Measurements from ENCODE around the gene TNN. TPM values are rescaled to one million over a fixed set of nuclear protein-coding genes. Genes with fewer than 3 reads are reported as not detected.

TNN gene
- polyA plus RNA-seq, 1 donor (not counting 4 experiments of a cell fraction or from before 2014, with no cell fraction given): not detected

DNA sequence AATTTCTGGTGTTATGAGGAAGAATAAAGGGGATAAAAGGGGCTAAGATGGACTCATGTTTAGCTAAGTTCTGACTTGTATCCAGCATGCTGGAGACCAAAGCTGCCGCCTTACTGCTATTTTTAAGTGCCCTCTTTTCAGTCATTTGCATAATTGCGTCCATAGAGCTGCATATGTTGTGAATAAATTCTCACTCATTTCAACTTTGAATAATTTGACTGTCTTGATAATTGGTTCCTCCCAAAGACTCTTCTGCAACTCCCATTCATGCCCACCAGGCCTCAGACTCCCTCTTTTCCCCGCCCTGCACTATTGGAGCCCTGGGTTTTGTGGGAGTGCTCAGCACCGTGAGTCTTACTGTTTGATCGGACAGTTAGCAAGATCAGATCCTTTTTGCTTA is 79.9 kb downstream of the TNN start:
- peaks cover 5% of the 10 kb centered on the region for H3K27me3 ChIP-seq (ENCODE audit: control insufficient read depth, extremely low read depth, insufficient read depth, low read length)
- no peaks in the 10 kb centered on the region for H3K36me3 ChIP-seq (ENCODE audit: control insufficient read depth in 2 of 2, extremely low read depth in 1 of 2, insufficient read depth in 2 of 2, low read length in 2 of 2)
- no peaks in the 10 kb centered on the region for H3K9me1 ChIP-seq (ENCODE audit: control insufficient read depth, extremely low read depth, insufficient read depth, low read length)
- FAIRE-seq: no peak
- H2AFZ ChIP-seq (ENCODE audit: control insufficient read depth, low read length): no peak overlapping the region
- H3K9ac ChIP-seq (ENCODE audit: control insufficient read depth, extremely low read depth, insufficient read depth, low read length): no peak overlapping the region
- dilution Hi-C loops (cut with MboI; ENCODE audit: extremely low pct_ligation_motif_present, low sequenced_read_pairs): no loop called here
- TF ChIP-seq, protein P1, sequence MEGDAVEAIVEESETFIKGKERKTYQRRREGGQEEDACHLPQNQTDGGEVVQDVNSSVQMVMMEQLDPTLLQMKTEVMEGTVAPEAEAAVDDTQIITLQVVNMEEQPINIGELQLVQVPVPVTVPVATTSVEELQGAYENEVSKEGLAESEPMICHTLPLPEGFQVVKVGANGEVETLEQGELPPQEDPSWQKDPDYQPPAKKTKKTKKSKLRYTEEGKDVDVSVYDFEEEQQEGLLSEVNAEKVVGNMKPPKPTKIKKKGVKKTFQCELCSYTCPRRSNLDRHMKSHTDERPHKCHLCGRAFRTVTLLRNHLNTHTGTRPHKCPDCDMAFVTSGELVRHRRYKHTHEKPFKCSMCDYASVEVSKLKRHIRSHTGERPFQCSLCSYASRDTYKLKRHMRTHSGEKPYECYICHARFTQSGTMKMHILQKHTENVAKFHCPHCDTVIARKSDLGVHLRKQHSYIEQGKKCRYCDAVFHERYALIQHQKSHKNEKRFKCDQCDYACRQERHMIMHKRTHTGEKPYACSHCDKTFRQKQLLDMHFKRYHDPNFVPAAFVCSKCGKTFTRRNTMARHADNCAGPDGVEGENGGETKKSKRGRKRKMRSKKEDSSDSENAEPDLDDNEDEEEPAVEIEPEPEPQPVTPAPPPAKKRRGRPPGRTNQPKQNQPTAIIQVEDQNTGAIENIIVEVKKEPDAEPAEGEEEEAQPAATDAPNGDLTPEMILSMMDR (optimal IDR thresholded peaks at IDR 0.05 in 1 of 3, IDR thresholded peaks at IDR 0.05 in 1 of 3, conservative IDR thresholded peaks at IDR 0.05 in 1 of 3; ENCODE audit: extremely low read depth in 1 of 3, insufficient read depth in 2 of 3, low read length in 3 of 3): no peak
- no peak for TF ChIP-seq EZH2 (IDR thresholded peaks at IDR 0.05; ENCODE audit: low read length)
- H3K4me2 ChIP-seq (ENCODE audit: control insufficient read depth, extremely low read depth, insufficient read depth, low read depth, low read length): no peak overlapping the region
- H3K79me2 ChIP-seq (ENCODE audit: control insufficient read depth, insufficient read depth, low read length): no peaks in the 10 kb centered on the region
- peaks cover 12% of the 10 kb centered on the region for H3K4me1 ChIP-seq (ENCODE audit: control insufficient read depth, extremely low read depth, insufficient read depth, low read length)
- no peaks in the 10 kb centered on the region for H3K9me3 ChIP-seq (ENCODE audit: control insufficient read depth, low read depth, low read length)
- H4K20me1 ChIP-seq (ENCODE audit: control insufficient read depth, extremely low read depth, insufficient read depth, low read length): no peaks in the 10 kb centered on the region
- no peak overlapping the region for H3K27ac ChIP-seq (ENCODE audit: control insufficient read depth, insufficient read depth, low read length)
- DNase-seq (ENCODE audit: low read depth, low spot score): no peak
- no peak overlapping the region for H3K4me3 ChIP-seq (ENCODE audit: control insufficient read depth in 2 of 3, extremely low read depth in 1 of 3, insufficient read depth in 2 of 3, low read depth in 1 of 3, low read length in 3 of 3)

DNA sequence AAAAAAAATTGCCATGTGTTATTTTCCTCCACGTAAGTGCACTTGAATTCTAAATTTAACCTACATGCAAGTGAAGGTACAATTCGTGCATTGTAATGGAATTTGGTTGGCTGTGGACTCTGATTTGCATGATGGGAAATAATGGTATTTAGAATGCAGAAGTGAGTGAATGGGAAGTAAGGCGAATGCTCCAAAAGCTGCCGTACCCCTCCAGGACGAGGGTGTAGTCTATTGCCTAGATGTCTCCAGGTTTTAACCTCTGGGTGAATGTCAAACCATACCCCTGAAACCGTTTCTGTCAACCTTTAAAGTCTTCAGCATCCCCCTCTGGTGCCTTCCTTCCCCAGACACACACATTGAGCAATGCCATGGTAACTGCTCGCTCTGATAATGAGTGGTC is 80.4 kb downstream of the TNN start:
- Histone ChIP-seq H3K9me1 (ENCODE audit: control insufficient read depth, extremely low read depth, insufficient read depth, low read length) (no peaks in the 10 kb centered on the region), H3K27ac (ENCODE audit: control insufficient read depth, insufficient read depth, low read length) (no peak overlapping the region), H3K27me3 (ENCODE audit: control insufficient read depth, extremely low read depth, insufficient read depth, low read length) (peaks cover 5% of the 10 kb centered on the region), H3K4me3 (ENCODE audit: control insufficient read depth in 2 of 3, extremely low read depth in 1 of 3, insufficient read depth in 2 of 3, low read depth in 1 of 3, low read length in 3 of 3) (no peak overlapping the region), H3K79me2 (ENCODE audit: control insufficient read depth, insufficient read depth, low read length) (no peaks in the 10 kb centered on the region), H3K9me3 (ENCODE audit: control insufficient read depth, low read depth, low read length) (no peaks in the 10 kb centered on the region), H2AFZ (ENCODE audit: control insufficient read depth, low read length) (no peak overlapping the region), H4K20me1 (ENCODE audit: control insufficient read depth, extremely low read depth, insufficient read depth, low read length) (no peaks in the 10 kb centered on the region), H3K9ac (ENCODE audit: control insufficient read depth, extremely low read depth, insufficient read depth, low read length) (no peak overlapping the region), H3K36me3 (ENCODE audit: control insufficient read depth in 2 of 2, extremely low read depth in 1 of 2, insufficient read depth in 2 of 2, low read length in 2 of 2) (no peaks in the 10 kb centered on the region), H3K4me1 (ENCODE audit: control insufficient read depth, extremely low read depth, insufficient read depth, low read length) (peaks cover 12% of the 10 kb centered on the region), H3K4me2 (ENCODE audit: control insufficient read depth, extremely low read depth, insufficient read depth, low read depth, low read length) (no peak overlapping the region)
- no peak for FAIRE-seq
- TF ChIP-seq EZH2 (IDR thresholded peaks at IDR 0.05; ENCODE audit: low read length): no peak
- TF ChIP-seq, protein P1 (optimal IDR thresholded peaks at IDR 0.05 in 1 of 3, IDR thresholded peaks at IDR 0.05 in 1 of 3, conservative IDR thresholded peaks at IDR 0.05 in 1 of 3; ENCODE audit: extremely low read depth in 1 of 3, insufficient read depth in 2 of 3, low read length in 3 of 3): no peak
- no peak for DNase-seq (ENCODE audit: low read depth, low spot score)
- dilution Hi-C loops (cut with MboI; ENCODE audit: extremely low pct_ligation_motif_present, low sequenced_read_pairs): no loop called here

All from keratinocyte (primary cell).